SK-N-SH treated with all-trans-retinoic acid at 6 μM for 48 hours (cell line): ENCODE results near the gene IL15RA.

Source experiments
- ATAC-seq: fragments of 200-7000 bp; cut with Tn5 transposase; 3 replicates; pipeline ENCODE4 v1.9.1; 2020; ENCODE audit warnings: mild to moderate bottlenecking, moderate library complexity
- ARNTL ChIP-seq: fragments of 450-650 bp; formaldehyde crosslinking; IDR thresholded peaks from 2 replicates; pipeline ENCODE4 v1.5.0; 2020; ENCODE audit warnings: low read depth, mild to moderate bottlenecking, moderate library complexity, borderline replicate concordance
- BACH2 ChIP-seq: fragments of 250-450 bp; sonication (Bioruptor Pico); IDR thresholded peaks from 2 replicates; pipeline ENCODE4 v1.9.0; 2021; ENCODE audit warnings: mild to moderate bottlenecking, borderline replicate concordance
- CSDC2 ChIP-seq: fragments of 250-450 bp; sonication (Bioruptor Pico); IDR thresholded peaks from 2 replicates; pipeline ENCODE4 v1.5.0; 2020; ENCODE audit warnings: mild to moderate bottlenecking, moderate library complexity
- ESRRG ChIP-seq: fragments of 250-450 bp; sonication (Bioruptor Pico); IDR thresholded peaks from 2 replicates; pipeline ENCODE4 v1.6.1; 2021; ENCODE audit warnings: mild to moderate bottlenecking
- GLIS3 ChIP-seq: fragments of 250-450 bp; sonication (Bioruptor Pico); IDR thresholded peaks from 2 replicates; pipeline ENCODE4 v1.5.0; 2020; ENCODE audit warnings: mild to moderate bottlenecking, moderate library complexity
- ISL1 ChIP-seq: fragments of 250-450 bp; sonication (Bioruptor Pico); IDR thresholded peaks from 2 replicates; pipeline ENCODE4 v2.1.2; 2022; ENCODE audit warnings: mild to moderate bottlenecking, moderate library complexity
- POU6F1 ChIP-seq: fragments of 250-450 bp; sonication (Bioruptor Pico); IDR thresholded peaks from 2 replicates; pipeline ENCODE4 v1.8.0; 2021; ENCODE audit warnings: low read depth, mild to moderate bottlenecking, moderate library complexity, borderline replicate concordance
- PPARA ChIP-seq: fragments of 250-450 bp; sonication (Bioruptor Pico); IDR thresholded peaks from 2 replicates; pipeline ENCODE4 v1.5.0; 2020; ENCODE audit warnings: mild to moderate bottlenecking, borderline replicate concordance
- RARB ChIP-seq: fragments of 250-450 bp; sonication (Bioruptor Pico); IDR thresholded peaks from 2 replicates; pipeline ENCODE4 v1.8.0; 2021; ENCODE audit warnings: mild to moderate bottlenecking, moderate library complexity
- SNAI2 ChIP-seq: fragments of 250-450 bp; sonication (Bioruptor Pico); IDR thresholded peaks from 2 replicates; pipeline ENCODE4 v1.5.0; 2020; ENCODE audit warnings: mild to moderate bottlenecking, moderate library complexity
- TCF4 ChIP-seq: fragments of 250-450 bp; sonication (Bioruptor Pico); IDR thresholded peaks from 2 replicates; pipeline ENCODE4 v1.8.0; 2021; ENCODE audit warnings: mild to moderate bottlenecking, moderate library complexity, borderline replicate concordance
- TOX ChIP-seq: fragments of 250-450 bp; sonication (Bioruptor Pico); IDR thresholded peaks from 2 replicates; pipeline ENCODE4 v1.8.0; 2021; ENCODE audit warnings: mild to moderate bottlenecking, moderate library complexity, borderline replicate concordance
- TSHZ2 ChIP-seq: fragments of 250-450 bp; sonication (Bioruptor Pico); IDR thresholded peaks from 2 replicates; pipeline ENCODE4 v1.5.0; 2020; ENCODE audit warnings: mild to moderate bottlenecking, moderate library complexity
- ZC3H10 ChIP-seq: fragments of 250-450 bp; sonication (Bioruptor Pico); IDR thresholded peaks from 2 replicates; pipeline ENCODE4 v1.5.1; 2021; ENCODE audit warnings: mild to moderate bottlenecking, moderate library complexity
- ZFP30 ChIP-seq: fragments of 450-650 bp; formaldehyde crosslinking; IDR thresholded peaks from 2 replicates; pipeline ENCODE4 v1.5.0; 2022; ENCODE audit warnings: mild to moderate bottlenecking, moderate library complexity
- ZNF70 ChIP-seq: fragments of 450-650 bp; formaldehyde crosslinking; IDR thresholded peaks from 2 replicates; pipeline ENCODE4 v1.5.0; 2020; ENCODE audit warnings: mild to moderate bottlenecking, moderate library complexity
- ZNF8 ChIP-seq: fragments of 450-650 bp; formaldehyde crosslinking; IDR thresholded peaks from 2 replicates; pipeline ENCODE4 v1.5.0; 2020; ENCODE audit warnings: mild to moderate bottlenecking, moderate library complexity
- TF ChIP-seq, protein P1 (sequence below): fragments of 250-450 bp; sonication (Bioruptor Pico); IDR thresholded peaks from 2 replicates; pipeline ENCODE4 v1.5.1; 2020; ENCODE audit warnings: low read depth, mild to moderate bottlenecking, moderate library complexity
- TF ChIP-seq, protein P2 (sequence below): fragments of 250-450 bp; sonication (Bioruptor Pico); IDR thresholded peaks from 2 replicates; pipeline ENCODE4 v1.5.1; 2021; ENCODE audit warnings: mild to moderate bottlenecking, moderate library complexity

Gene IL15RA, protein sequence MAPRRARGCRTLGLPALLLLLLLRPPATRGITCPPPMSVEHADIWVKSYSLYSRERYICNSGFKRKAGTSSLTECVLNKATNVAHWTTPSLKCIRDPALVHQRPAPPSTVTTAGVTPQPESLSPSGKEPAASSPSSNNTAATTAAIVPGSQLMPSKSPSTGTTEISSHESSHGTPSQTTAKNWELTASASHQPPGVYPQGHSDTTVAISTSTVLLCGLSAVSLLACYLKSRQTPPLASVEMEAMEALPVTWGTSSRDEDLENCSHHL

GRCh38 chr10:5977471-5978229 lies at the start of gene IL15RA:
TSS of gene IL15RA (minus strand) at chr10:5977543. CDS start at chr10:5977492, 51 bp downstream.
- ATAC-seq = peak; percentile 79
- TF ChIP-seq POU6F1 (no peak), CSDC2 (CRISPR knock-in tag) (no peak), GLIS3 (CRISPR knock-in tag) (no peak), ESRRG (CRISPR knock-in tag) (no peak), ZC3H10 (no peak), TSHZ2 (CRISPR knock-in tag) (no peak), ZNF8 (CRISPR knock-in tag) (no peak), ARNTL (CRISPR knock-in tag) (no peak), PPARA (CRISPR knock-in tag) (no peak), ZNF70 (CRISPR knock-in tag) (no peak), ISL1 (no peak), TOX (CRISPR knock-in tag) (no peak)
- TF ChIP-seq, protein P1, sequence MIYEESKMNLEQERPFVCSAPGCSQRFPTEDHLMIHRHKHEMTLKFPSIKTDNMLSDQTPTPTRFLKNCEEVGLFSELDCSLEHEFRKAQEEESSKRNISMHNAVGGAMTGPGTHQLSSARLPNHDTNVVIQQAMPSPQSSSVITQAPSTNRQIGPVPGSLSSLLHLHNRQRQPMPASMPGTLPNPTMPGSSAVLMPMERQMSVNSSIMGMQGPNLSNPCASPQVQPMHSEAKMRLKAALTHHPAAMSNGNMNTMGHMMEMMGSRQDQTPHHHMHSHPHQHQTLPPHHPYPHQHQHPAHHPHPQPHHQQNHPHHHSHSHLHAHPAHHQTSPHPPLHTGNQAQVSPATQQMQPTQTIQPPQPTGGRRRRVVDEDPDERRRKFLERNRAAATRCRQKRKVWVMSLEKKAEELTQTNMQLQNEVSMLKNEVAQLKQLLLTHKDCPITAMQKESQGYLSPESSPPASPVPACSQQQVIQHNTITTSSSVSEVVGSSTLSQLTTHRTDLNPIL (CRISPR knock-in tag) = no peak
- TF ChIP-seq, all 23 proteins: peak for 0

GRCh38 chr10:6025683-6026255 lies 48.4 kb upstream of the IL15RA start:
- TF ChIP-seq, protein P2, sequence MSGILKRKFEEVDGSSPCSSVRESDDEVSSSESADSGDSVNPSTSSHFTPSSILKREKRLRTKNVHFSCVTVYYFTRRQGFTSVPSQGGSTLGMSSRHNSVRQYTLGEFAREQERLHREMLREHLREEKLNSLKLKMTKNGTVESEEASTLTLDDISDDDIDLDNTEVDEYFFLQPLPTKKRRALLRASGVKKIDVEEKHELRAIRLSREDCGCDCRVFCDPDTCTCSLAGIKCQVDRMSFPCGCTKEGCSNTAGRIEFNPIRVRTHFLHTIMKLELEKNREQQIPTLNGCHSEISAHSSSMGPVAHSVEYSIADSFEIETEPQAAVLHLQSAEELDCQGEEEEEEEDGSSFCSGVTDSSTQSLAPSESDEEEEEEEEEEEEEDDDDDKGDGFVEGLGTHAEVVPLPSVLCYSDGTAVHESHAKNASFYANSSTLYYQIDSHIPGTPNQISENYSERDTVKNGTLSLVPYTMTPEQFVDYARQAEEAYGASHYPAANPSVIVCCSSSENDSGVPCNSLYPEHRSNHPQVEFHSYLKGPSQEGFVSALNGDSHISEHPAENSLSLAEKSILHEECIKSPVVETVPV (CRISPR knock-in tag) = no peak
- TF ChIP-seq TOX (CRISPR knock-in tag) = no peak
- TF ChIP-seq PPARA (CRISPR knock-in tag) = no peak
- TF ChIP-seq RARB (CRISPR knock-in tag) = no peak
- no peak for TF ChIP-seq GLIS3 (CRISPR knock-in tag)
- no peak for TF ChIP-seq BACH2 (CRISPR knock-in tag)
- TF ChIP-seq CSDC2 (CRISPR knock-in tag) = no peak
- TF ChIP-seq POU6F1 = no peak
- TF ChIP-seq ZFP30 = no peak
- no peak for TF ChIP-seq ZNF8 (CRISPR knock-in tag)
- TF ChIP-seq TCF4 = no peak
- TF ChIP-seq SNAI2 (CRISPR knock-in tag) = no peak
- ATAC-seq = no peak

- no peak for ATAC-seq
- TF ChIP-seq, protein P1 (CRISPR knock-in tag) = no peak
Observed at GRCh38 chr10:6024334-6024682, 47.0 kb upstream of the IL15RA start.
